Esophagus squamous epithelium (tissue), 5 donors: ENCODE results near the gene LMF1. TPM values are rescaled to one million over a fixed set of nuclear protein-coding genes. Genes with fewer than 3 reads are reported as not detected.

Source experiments
- DNase-seq: peaks from one replicate; lab custom pipeline; 2025; lab: John Stamatoyannopoulos, UW
- H3K27ac ChIP-seq, 4 donors: fragments of 200-600 bp; sonication (generic); one replicate each; pipeline ENCODE4 v1.5.1; 2016 to 2019; ENCODE audit warnings: mild to moderate bottlenecking in 1 of 4
- H3K27me3 ChIP-seq, 4 donors: fragments of 200-600 bp; sonication (generic); 1 replicate in 3 of 4; 2 replicates in 1 of 4; pipeline versions ENCODE4 v1.5.1 to v1.6.0; 2017 to 2021; ENCODE audit warnings: antibody characterized with exemption in 1 of 4
- H3K36me3 ChIP-seq, 3 donors: fragments of 200-600 bp; sonication (generic); one replicate each; pipeline ENCODE4 v1.5.1; 2016 to 2019
- H3K4me1 ChIP-seq, 3 donors: fragments of 200-600 bp; sonication (generic); one replicate each; pipeline ENCODE4 v1.5.1; 2017 to 2019
- H3K4me3 ChIP-seq, 4 donors: fragments of 200-600 bp; sonication (generic); 1 replicate in 3 of 4; 2 replicates in 1 of 4; pipeline ENCODE4 v1.5.1; 2016 to 2019; ENCODE audit warnings: mild to moderate bottlenecking in 2 of 4, moderate library complexity in 1 of 4
- H3K9me3 ChIP-seq, 3 donors: fragments of 200-600 bp; sonication (generic); one replicate each; pipeline ENCODE4 v1.5.1; 2016 to 2019
- CTCF ChIP-seq, 6 experiments: fragments of 450-650 bp in 4 of 6; fragments of 200-600 bp in 2 of 6; sonication (generic) in 2 of 6; IDR thresholded peaks; one replicate each; pipeline ENCODE4 v1.5.1; 2016 to 2019; ENCODE audit warnings: antibody characterized with exemption in 6 of 6, mild to moderate bottlenecking in 4 of 6, moderate library complexity in 4 of 6
- POLR2A ChIP-seq, 4 donors: fragments of 450-650 bp; IDR thresholded peaks; one replicate each; pipeline ENCODE4 v1.6.1; 2017; ENCODE audit warnings: antibody characterized with exemption in 4 of 4, mild to moderate bottlenecking in 4 of 4, moderate library complexity in 3 of 4
- WGBS, 2 donors: methylation state at CpG; one replicate each; pipeline ENCODE4 v1.1.5; 2018; 5-methylcytosine and 5-hydroxymethylcytosine counted together
- intact Hi-C: fragments of 100-400 bp; cut with DNase I; formaldehyde crosslinking; loops from one replicate; pipeline ENCODE4 v1.15.0; 2022
- total RNA-seq, 4 donors: library from RNA; depleted of rRNA; stranded (reverse); fragments of >200 nt; gene quantifications; one replicate each; pipeline ENCODE4 v1.1.0, GENCODE V29; 2016
- donor health status: DM: yes; HTN: yes; CAD: no.

Gene LMF1
- total RNA-seq, 4 donors from 2014 or later, result 13.3 to 34.4 (median 23.8) TPM

GRCh38 chr16:918068-918467, 52.7 kb downstream of the LMF1 start:
- no peak for DNase-seq

GRCh38 chr16:917591-918061, 53.2 kb downstream of the LMF1 start:
- WGBS, 2 donors, result 60 to 100% methylated on average over 1 to 2 of the region's 21 CpGs
- Histone ChIP-seq H3K27ac (no peak overlapping the region), H3K36me3 (peaks cover 0 to 48% (median 0%) of the 10 kb centered on the region in 3 donors), H3K4me1 (peaks cover 0 to 10% (median 4%) of the 10 kb centered on the region in 3 donors), H3K9me3 (no peaks in the 10 kb centered on the region), H3K4me3 (no peak overlapping the region), H3K27me3 (no peaks in the 10 kb centered on the region)
- TF ChIP-seq CTCF (IDR thresholded peaks at IDR 0.05) (no peak), POLR2A (IDR thresholded peaks at IDR 0.05) (no peak)
- DNase-seq, result no peak
- intact Hi-C loops, result no loop called here

More at GRCh38 chr16:918068-918467, 52.7 kb downstream of the LMF1 start:
- Histone ChIP-seq H3K27ac (no peak overlapping the region), H3K4me1 (peaks cover 0 to 10% (median 4%) of the 10 kb centered on the region in 3 donors), H3K36me3 (peaks cover 0 to 48% (median 0%) of the 10 kb centered on the region in 3 donors), H3K4me3 (no peak overlapping the region), H3K27me3 (no peaks in the 10 kb centered on the region), H3K9me3 (no peaks in the 10 kb centered on the region)
- WGBS, 2 donors, result 87 to 90% methylated on average over 18 to 20 of the region's 20 CpGs
- intact Hi-C loops, result no loop called here
- TF ChIP-seq POLR2A (IDR thresholded peaks at IDR 0.05) (no peak), CTCF (IDR thresholded peaks at IDR 0.05) (no peak)

DNA sequence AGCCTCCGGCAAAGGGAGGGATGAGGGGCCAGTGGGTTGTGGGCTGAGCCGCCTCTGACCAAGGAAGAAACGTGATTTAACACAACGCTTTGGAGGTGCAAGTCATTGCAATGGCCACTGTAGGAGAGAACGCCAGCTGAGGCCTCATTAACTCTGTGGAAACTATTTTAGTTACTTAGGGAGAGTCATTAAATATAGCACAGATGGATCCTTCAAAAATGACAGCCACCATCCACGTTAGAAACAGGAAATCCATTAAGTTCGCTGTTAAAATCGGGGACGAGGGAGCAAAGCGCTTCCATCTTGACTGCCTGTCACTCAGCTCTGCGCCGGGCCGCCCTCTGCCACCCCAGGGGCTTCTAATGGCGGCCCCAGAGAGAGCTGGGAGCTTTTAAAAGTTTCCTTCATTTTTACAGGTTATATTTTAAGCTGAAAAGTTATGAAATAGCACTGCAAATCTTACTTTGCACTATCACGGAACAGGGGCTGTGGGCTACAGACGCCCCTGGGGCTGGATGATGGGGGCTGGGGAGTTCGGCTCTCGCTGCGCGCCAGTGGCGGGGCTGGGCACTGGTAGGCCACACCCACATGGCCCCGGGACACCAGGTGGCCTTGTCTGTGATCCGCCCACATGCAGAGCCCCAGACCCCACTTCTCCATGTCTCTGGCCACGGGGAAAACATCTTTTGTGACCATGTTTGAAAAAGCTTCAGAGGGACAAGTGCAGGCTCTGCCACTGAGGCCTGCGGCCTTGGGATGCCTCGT, 54.6 kb downstream of the LMF1 start:
- H3K36me3 ChIP-seq, result peaks cover 0 to 35% (median 0%) of the 10 kb centered on the region in 3 donors
- peaks cover 0 to 10% (median 4%) of the 10 kb centered on the region in 3 donors for H3K4me1 ChIP-seq
- H3K27ac ChIP-seq, result no peak overlapping the region
- TF ChIP-seq CTCF (IDR thresholded peaks at IDR 0.05) (no peak), POLR2A (IDR thresholded peaks at IDR 0.05) (no peak)
- H3K9me3 ChIP-seq, result no peaks in the 10 kb centered on the region
- H3K27me3 ChIP-seq, result no peaks in the 10 kb centered on the region
- no peak overlapping the region for H3K4me3 ChIP-seq
- intact Hi-C loops, result no loop called here
- DNase-seq, result no peak
- 87 to 90% methylated on average over 15 to 16 of the region's 26 CpGs for WGBS, 2 donors

GRCh38 chr16:915546-915945, 55.2 kb downstream of the LMF1 start:
- TF ChIP-seq CTCF (IDR thresholded peaks at IDR 0.05) (no peak), POLR2A (IDR thresholded peaks at IDR 0.05) (no peak)
- intact Hi-C loops, result no loop called here
- Histone ChIP-seq H3K27me3 (no peaks in the 10 kb centered on the region), H3K27ac (no peak overlapping the region), H3K4me3 (no peak overlapping the region), H3K9me3 (no peaks in the 10 kb centered on the region), H3K36me3 (peaks cover 0 to 36% (median 0%) of the 10 kb centered on the region in 3 donors), H3K4me1 (peaks cover 0 to 8% (median 4%) of the 10 kb centered on the region in 3 donors)
- no peak for DNase-seq
- 86 to 90% methylated on average over 6 to 10 of the region's 19 CpGs for WGBS, 2 donors

DNA sequence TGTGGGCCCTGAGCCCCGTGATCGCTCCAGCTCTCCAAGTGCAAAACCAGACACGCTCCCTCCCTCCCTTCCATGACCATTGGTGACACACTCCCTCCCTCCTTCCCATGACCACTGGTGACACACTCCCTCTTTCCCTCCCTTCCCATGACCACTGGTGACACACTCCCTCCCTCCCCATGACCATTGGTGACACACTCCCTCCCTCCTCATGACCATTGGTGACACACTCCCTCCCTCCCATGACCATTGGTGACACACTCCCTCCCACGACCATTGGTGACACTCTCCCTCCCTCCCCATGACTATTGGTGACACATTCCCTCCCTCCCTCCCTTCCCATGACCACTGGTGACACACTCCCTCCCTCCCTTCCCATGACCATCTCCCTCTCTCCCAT, 56.3 kb downstream of the LMF1 start:
- no peak for DNase-seq
- Histone ChIP-seq H3K27me3 (no peaks in the 10 kb centered on the region), H3K4me3 (no peak overlapping the region), H3K4me1 (no peaks in the 10 kb centered on the region), H3K36me3 (peaks cover 0 to 44% (median 4%) of the 10 kb centered on the region in 3 donors), H3K9me3 (no peaks in the 10 kb centered on the region), H3K27ac (no peak overlapping the region)
- WGBS, 2 donors, result 74 to 84% methylated on average over 4 of the region's 4 CpGs
- TF ChIP-seq POLR2A (IDR thresholded peaks at IDR 0.05) (no peak), CTCF (IDR thresholded peaks at IDR 0.05) (no peak)
- intact Hi-C loops, result no loop called here
